ENCODE measurements around the gene RALGAPB. TPM values are rescaled to one million over a fixed set of nuclear protein-coding genes. Genes with fewer than 3 reads are reported as not detected.
"Not testable (repeated sequence)": the region's sequence is repeated elsewhere in the genome, so short reads cannot be mapped to it uniquely, and the experiment has no call there.

The RALGAPB gene
- total RNA-seq, 2 experiments from 2014 or later: 29.8 to 31.4 TPM

DNA sequence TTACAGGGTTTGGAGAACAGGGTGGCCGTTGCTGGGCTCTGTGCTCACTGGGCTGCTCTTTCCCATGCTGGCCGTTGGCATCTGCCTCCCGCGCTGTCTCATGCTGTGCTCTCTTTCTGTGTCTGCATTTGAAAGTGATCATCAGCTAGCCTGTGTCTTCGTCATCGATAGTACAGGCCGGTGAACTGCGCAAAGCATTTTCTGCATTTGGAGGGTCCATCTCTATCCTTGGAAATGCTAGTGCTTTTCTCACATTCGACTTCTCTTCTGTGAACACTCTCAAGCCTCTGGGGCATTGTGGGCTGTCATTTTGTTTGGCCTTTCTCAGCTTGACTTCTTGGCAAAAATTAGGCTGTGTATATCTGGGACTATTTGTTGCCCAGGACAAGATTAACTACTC is 30.7 kb upstream of the RALGAPB start:
- CTCF ChIA-PET: no interaction called here
- POLR2A ChIA-PET: no interaction called here

DNA sequence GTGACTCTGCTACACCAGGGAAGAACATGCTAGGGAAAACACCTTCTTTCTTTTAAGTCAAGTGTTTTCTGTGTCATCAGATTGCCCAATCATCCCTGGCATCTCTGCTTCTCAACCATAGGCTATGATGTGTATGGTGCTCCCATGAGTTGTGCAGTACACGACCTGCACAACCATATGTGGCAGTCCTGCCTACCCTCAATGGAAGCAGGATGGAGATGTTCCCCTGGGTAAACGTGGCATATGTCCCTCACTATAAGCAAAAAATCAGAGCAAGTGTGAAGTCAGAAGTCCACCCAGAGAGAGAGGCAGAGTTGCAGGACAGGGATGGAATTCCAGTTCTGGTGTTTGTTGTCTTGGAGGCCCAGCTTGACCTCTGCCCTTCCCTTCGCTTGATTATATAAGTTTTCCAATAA is 27.3 kb upstream of the RALGAPB start:
- ChIA-PET POLR2A (interaction anchor here (5.4 kb wide), 1 partner anchor 12 kb away, joined by 92 read pairs; the partner anchor contains the start of gene SNHG17), CTCF (interaction anchor here (1.1 to 6.1 kb wide), 4 partner anchors 11 to 18 kb away, joined by 3 to 66 read pairs (median 11); partner anchors contain the start of gene SNHG17)

DNA sequence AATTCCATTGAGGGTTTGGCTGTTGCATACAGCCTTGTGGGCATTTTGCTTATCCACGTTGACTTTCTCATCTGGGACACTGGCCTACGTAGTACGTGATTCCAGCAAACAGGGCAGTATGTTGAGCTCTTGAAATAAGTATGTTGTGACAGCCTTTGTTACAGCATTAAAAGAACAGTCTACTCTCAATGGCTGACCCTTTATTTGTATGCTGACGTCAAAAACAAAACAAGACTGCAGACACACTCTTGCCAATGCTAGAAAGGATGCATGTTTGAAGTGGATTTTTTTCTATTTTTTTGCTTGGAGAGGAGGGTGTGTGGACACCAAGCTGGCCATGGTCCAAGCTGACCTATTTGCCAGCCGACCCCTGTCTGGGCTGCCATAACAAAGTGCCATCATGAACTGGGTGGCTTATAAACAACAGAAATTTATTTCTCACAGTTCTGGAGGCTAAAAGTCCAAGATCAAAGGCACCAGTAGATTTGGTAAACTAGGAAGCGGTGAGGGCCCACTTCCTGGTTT is 26.7 kb upstream of the RALGAPB start:
- ChIA-PET POLR2A (interaction anchor here (0.5 to 5.4 kb wide), 5 partner anchors 8 to 58 kb away, joined by 3 to 92 read pairs (median 4); partner anchors contain the start of gene SNHG17), CTCF (interaction anchor here (0.6 to 6.1 kb wide), 9 partner anchors 8 to 195 kb away, joined by 3 to 66 read pairs (median 3); partner anchors contain the start of gene SNHG17)

DNA sequence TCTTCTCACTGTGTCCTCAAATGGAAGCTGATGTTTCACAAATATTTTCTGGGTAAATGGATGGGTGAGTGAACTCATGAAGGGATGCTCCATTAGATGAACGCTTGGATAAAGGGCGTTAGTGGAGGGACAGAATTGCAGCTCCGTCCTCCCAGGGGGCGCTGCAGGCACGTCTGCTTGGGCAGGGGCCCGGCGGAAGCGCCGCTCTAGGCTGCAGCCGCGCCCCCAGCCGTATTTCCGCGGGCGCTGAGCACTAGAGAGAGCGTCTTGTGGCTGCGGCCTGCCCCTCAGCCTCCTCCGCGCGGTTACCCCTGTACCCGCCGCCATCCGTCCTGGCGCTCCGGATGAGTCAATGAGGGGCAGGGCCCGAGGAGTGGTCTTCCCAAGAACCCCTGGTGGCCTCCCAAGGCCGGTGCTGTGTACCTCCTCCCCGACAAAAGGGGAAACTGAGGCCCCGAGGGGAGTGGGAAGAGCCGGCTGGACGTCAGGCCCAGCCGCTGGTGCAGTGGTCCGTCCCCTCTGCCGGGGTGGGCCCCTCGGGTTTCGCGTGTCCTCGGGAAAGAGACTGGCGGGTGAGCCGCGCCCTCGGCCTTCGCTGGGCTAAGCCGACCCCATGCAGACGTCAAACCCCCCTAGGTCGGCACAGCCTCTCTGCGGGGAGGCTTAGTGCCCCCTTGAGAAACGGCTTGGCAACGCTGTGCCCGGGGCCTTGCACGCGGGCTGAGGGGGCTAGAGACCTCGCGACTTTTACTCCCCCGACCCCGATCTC is 26.0 kb upstream of the RALGAPB start:
- POLR2A ChIA-PET: interaction anchor here (0.5 to 5.4 kb wide), 6 partner anchors 9 to 58 kb away, joined by 3 to 92 read pairs (median 4); partner anchors contain the start of genes RALGAPB and SNHG17

DNA sequence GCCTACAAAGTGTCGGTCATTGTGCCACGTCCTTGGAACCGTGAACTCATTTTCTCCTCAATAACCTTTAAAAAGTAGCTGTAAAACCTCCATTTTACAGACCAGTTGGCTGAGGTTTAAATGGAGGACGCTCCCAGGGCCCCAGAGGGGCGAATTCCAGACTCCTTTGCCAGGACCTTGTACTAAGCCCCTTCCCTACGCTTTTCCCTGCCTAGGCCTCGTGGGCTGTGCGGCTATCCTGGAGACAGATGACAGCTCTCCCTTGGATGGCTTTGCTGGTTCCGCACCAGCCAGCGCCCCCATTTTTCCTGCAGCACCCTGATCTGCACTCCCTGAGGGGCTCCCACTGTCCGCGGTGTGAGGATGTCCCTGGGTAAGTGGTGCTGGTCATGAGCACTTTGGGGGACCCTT is 25.4 kb upstream of the RALGAPB start:
- POLR2A ChIA-PET: interaction anchor here (0.5 to 5.4 kb wide), 3 partner anchors 14 to 332 kb away, joined by 5 to 92 read pairs (median 5); partner anchors contain the start of genes RALGAPB and SNHG17
- CTCF ChIA-PET: interaction anchor here (1.1 to 6.1 kb wide), 2 partner anchors 13 to 17 kb away, joined by 3 to 66 read pairs; partner anchors contain the start of gene SNHG17

More for the DNA sequence above, 26.0 kb upstream of the RALGAPB start:
- CTCF ChIA-PET: interaction anchor here (0.6 to 6.1 kb wide), 10 partner anchors 9 to 194 kb away, joined by 3 to 66 read pairs (median 3); partner anchors contain the start of gene SNHG17

DNA sequence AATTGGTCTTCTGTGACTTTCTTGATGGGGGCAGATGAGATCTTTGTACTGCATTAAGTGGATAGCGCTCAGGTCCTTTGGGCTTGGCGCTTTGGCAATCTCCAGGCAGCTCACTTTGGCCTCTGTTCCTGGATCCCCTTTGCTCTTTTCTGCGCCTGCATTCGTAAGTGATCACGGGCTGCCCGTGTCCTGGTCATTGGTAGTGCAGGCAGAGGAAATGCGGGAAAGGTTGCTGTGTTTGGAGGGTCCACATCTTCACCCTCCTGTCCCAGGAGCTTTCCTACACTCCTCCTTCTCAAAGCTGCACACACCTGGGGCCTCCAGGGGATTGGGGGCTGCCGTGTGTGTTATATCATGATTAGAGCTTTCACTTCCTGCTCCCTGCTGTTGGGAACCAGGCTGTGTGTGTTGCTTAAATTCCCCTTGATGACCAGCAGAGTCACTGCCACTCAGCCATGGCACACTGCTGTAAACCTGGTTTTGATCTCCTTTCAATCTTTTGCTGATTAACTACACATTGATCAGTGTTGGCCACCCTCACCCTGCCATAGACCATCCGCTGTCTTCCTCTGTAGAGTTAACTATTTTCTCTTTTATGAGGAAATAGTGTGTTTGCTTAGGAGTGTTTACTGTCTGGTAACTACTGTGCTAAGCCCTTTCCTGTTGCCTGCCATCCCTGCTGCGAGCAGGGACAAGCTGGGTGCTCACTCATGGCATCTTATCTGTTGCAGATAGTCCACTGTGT is 24.5 kb upstream of the RALGAPB start:
- ChIA-PET CTCF (interaction anchor here (1.1 to 6.1 kb wide), 2 partner anchors 14 to 17 kb away, joined by 3 to 66 read pairs; partner anchors contain the start of gene SNHG17), POLR2A (interaction anchor here (2.1 to 5.4 kb wide), 2 partner anchors 15 to 24 kb away, joined by 5 to 92 read pairs; partner anchors contain the start of genes RALGAPB and SNHG17)

DNA sequence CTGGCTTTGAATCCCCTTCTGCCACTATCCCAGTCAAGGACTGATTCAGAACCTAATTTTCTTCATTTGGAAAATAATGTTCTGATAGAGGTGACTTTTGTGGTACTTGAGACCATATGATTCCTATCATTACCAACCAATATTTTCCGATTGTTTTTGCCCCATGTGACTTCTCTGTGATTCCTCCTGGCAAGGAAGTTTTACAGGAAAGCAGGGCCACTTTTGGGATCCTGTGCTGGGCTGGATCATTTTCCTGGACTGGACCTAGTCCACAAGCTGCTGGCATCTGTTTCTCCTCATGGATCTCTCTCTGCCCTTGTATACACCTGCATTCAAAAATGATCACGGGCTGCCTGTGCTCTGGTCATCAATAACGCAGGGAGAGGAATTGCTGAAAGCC is 23.6 kb upstream of the RALGAPB start:
- CTCF ChIA-PET: no interaction called here
- POLR2A ChIA-PET: no interaction called here

DNA sequence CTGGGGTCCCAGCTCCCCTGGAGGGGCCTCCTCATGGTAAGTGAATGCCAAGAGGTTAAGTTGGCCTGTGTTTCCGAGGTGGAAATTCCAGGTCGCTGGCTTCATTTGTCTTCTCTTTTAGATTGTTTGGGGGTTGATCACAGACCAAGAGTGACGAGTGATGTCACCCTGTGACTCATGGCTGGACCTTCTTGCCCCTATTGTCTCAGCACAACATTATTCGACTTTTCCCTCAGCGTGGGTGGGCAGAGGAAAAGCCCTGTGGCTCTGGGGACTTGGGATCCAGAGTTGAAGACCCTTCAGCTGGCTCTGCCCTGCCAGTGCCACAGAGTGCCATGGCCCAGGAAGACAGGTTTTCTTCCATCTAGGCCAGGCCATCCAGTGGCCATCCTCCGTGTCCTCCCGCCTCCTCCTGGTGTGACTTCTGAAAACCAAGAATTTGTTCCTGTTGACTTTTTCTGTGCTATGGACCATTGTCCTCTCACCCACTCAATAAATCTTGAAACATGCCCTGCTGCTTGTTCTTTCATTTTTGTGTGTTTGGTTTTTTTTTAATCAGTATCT is 22.1 kb upstream of the RALGAPB start:
- ChIA-PET POLR2A (no interaction called here), CTCF (interaction anchor here (1.4 kb wide), 1 partner anchor 15 kb away, joined by 7 read pairs; the partner anchor contains the start of gene SNHG17)

DNA sequence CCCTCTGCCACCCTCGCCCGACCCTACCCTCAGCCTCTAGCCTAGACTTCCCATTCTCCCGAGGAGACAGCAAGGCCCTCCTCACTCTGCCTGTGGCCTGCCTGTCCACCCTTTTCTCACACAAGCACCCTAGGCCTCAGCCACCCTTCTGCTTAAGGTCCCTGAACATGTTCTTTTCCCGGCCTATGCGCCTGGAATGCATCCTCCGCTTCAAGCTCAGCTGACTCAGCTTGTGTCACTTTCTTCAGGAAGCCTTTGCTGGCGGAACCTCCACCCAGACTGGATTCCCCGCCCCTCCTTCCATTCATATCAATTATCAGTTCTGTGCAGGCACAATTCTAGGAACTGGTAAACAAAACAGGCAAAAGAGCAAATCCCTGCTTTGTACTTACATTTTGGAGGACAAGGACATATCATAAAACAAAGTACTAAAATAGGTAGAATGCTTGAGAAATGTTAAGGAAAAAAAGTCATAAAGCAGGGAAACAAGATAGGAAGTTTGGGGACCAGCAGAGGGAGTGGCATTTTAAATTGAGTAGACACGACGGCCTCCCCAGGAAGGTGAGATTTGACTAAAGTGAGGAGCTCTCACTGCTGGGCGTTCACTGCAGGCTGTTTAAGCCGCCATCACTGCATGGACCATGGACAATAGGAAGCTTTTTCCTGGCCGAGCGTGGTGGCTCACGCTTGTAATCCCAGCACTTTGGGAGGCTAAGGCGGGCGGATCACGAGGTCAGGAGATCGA is 19.6 kb upstream of the RALGAPB start:
- CTCF ChIA-PET: interaction anchor here (1.5 kb wide), 1 partner anchor 18 kb away, joined by 8 read pairs; the partner anchor contains the start of gene SNHG17
- POLR2A ChIA-PET: no interaction called here

DNA sequence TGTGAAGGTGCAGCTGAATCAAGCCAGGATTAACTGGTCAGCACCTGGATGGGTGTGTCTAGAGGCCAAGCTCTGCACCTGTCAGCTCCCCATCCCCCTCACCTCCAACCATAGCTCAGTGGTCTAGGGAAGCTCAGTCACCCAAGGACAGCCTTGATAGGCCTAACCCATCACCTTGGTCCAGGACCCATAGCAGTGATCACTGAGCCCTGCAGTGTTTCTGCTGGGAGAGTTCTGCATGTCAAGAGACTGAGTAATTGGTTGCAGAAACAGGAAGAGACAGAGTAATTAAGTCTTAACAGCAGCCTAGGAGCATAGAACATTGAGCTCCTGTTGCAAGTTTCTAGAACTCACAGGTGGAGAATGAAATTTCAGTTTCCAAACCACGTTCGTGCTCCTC is 18.7 kb upstream of the RALGAPB start:
- POLR2A ChIA-PET: no interaction called here
- CTCF ChIA-PET: interaction anchor here (0.7 to 1.5 kb wide), 3 partner anchors 10 to 19 kb away, joined by 3 to 8 read pairs (median 3); partner anchors contain the start of gene SNHG17

DNA sequence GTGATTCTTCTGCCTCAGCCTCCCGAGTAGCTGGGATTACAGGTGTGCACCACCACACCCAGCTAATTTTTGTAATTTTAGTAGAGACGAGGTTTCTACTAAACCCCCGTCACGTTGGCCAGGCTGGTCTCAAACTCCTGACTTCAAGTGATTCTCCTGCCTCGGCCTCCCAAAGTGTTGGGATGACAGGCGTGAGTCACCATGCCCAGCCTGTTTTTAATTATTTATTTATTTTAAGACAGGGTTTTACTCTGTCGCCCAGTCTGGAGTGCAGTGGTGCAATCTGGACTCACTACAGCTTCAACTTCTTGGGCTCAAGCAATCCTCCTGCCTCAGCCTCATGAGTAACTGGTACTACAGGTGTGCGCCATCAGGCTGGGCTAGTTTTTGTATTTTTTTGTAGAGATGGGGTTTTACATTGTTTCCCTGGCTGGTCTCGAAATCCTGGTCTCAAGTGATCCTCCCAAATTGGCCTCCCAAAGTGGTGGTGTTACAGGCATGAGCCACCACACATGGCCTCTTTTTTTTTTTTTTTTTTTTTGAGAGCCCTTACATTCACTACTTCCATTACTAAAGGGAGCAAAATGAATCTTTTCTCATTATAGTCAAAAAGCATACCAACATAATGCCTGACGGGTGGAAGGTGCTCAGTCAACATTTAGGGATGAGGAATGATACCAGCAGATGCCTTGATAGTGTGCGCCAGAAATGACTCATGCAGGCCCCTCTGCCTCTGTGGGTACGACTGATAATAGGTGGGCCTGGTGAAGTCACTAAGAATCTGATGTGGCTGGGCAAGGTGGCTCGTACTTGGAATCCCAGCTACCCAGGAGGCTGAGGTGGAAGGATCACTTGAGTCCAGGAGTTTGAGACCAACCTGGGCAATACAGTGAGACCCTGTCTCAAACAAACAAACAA is 17.8 kb upstream of the RALGAPB start:
- POLR2A ChIA-PET: no interaction called here
- CTCF ChIA-PET: interaction anchor here (0.9 to 1.0 kb wide), 2 partner anchors 19 to 20 kb away, joined by 3 read pairs; partner anchors contain the start of gene SNHG17

DNA sequence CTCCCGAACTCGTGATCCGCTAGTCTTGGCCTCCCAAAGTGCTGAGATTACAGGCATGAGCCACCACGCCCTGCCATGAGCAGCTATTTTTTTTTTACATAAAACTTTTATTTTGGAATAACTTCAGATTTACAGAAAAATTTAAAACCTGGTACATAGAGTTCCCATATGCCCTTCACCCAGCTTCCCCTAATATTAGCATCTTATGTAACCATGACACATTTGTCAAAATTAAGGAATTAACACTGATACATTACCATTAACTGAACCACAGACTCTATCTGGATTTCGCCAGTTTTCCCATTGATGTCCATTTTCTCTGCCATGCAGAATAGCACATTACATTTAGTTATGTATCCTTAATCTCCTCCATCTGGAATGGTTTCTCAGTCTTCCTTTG is 14.3 kb upstream of the RALGAPB start:
- CTCF ChIA-PET: interaction anchor here (1.4 kb wide), 1 partner anchor 12 kb away, joined by 3 read pairs; no protein-coding TSS in a partner anchor

DNA sequence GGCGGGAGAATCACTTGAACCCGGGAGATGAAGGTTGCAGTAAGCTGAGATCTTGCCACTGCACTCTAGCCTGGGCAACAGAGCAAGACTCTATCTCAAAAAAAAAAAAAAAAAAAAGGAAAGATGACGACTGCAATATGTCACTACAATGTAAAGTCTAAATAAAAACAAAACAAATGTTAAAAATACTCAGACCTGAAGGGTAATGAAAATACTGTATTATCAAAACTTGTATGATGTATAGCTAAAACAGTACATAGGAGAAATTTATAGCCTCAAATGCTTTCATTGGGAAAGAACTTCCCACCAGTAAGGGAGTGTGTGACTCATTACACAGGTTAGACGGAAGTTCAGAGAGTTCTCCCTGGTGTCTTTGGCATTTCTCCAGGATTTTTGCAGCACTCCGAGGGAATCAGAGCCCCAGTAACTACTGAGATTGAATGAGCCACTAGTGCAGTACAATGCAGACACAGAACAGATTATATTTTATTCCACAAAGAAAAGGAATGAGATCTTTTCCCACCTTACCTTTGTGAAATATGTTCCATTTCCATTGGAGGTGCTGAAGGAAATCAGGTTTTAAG is 12.5 kb upstream of the RALGAPB start:
- ChIA-PET POLR2A (interaction anchor here (0.7 kb wide), 1 partner anchor 42 kb away, joined by 15 read pairs; no protein-coding TSS in a partner anchor), CTCF (interaction anchor here (0.9 kb wide), 1 partner anchor 14 kb away, joined by 3 read pairs; no protein-coding TSS in a partner anchor)

More for the DNA sequence above, 14.3 kb upstream of the RALGAPB start:
- POLR2A ChIA-PET: no interaction called here

DNA sequence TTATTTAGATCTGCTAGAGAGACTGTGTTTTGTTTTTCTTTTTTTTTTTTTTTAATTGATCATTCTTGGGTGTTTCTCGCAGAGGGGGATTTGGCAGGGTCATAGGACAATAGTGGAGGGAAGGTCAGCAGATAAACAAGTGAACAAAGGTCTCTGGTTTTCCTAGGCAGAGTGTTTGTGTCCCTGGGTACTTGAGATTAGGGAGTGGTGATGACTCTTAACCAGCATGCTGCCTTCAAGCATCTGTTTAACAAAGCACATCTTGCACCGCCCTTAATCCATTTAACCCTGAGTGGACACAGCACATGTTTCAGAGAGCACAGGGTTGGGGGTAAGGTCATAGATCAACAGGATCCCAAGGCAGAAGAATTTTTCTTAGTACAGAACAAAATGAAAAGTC is 12.0 kb upstream of the RALGAPB start:
- CTCF ChIA-PET: not testable (repeated sequence)
- POLR2A ChIA-PET: interaction anchor here (0.7 kb wide), 1 partner anchor 43 kb away, joined by 15 read pairs; no protein-coding TSS in a partner anchor

DNA sequence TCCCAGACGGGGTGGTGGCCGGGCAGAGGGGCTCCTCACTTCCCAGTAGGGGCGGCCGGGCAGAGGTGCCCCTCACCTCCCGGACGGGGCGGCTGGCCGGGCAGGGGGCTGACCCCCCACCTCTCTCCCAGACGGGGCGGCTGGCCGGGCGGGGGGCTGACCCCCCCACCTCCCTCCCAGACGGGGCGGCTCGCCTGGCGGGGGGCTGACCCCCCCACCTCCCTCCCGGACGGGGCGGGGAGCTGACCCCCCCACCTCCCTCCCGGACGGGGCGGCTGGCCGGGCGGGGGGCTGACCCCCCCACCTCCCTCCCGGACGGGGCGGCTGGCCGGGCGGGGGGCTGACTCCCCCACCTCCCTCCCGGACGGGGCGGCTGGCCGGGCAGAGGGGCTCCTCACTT is 11.5 kb upstream of the RALGAPB start:
- POLR2A ChIA-PET, CTCF ChIA-PET: not testable (repeated sequence)

DNA sequence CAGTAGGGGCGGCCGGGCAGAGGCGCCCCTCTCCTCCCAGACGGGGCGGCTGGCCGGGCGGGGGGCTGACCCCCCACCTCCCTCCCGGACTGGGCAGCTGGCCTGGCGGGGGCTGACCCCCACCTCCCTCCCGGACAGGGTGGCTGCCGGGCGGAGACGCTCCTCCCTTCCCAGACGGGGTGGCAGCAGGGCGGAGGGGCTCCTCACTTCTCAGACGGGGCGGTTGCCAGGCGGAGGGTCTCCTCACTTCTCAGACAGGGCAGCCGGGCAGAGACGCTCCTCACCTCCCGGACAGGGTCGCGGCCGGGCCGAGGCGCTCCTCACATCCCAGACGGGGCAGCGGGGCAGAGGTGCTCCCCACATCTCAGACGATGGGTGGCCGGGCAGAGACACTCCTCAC is 11.1 kb upstream of the RALGAPB start:
- CTCF ChIA-PET, POLR2A ChIA-PET: not testable (repeated sequence)

DNA sequence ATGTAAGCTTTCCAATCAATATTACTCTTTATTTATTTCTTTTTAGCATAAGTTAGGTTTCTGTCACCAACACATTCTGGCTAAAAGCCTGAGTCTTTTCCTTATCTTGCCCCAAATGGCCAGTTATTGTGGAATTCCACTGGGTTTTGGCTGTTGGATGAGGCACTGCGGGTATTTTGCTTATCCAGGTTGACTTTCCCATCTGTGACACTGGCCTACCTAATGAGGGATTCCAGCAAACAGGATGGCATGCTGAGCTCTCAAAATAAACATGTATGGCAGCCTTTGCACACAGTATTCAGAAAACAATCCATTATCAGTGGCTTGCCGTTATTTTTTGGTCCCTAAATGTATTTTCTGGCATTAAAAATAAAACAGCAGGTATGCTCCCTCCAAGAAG is 6.5 kb upstream of the RALGAPB start:
- CTCF ChIA-PET: no interaction called here

More for the DNA sequence above, 6.5 kb upstream of the RALGAPB start:
- POLR2A ChIA-PET: no interaction called here
